GM12875 (cell line): ENCODE measurements around the gene TUBB3.
"Not testable (repeated sequence)": the region's sequence is repeated elsewhere in the genome, so short reads cannot be mapped to it uniquely, and the experiment has no call there.

Experiments used
- H3K4me3 ChIP-seq: one replicate; pipeline ENCODE4 v1.5.1; 2011; ENCODE audit warnings: low read depth, low read length, control low read depth
- CTCF ChIP-seq: IDR thresholded peaks from 2 replicates; pipeline ENCODE4 v1.5.1; 2011; ENCODE audit warnings: low read depth, mild to moderate bottlenecking, control low read depth, inconsistent platforms, low read length, moderate library complexity, borderline replicate concordance; ENCODE audit not compliant: insufficient read depth

The TUBB3 gene

GRCh38 chr16:89922884-89923639 lies at the start of gene TUBB3:
TSS of gene TUBB3 (plus strand) at chr16:89923342. CDS start at chr16:89923402, 60 bp downstream.
- peak within 1 kb of the TSS; percentile 12 for H3K4me3 ChIP-seq
- TF ChIP-seq CTCF: no peak

- H3K4me3 ChIP-seq: peak overlapping the region; percentile 85
- no peak for TF ChIP-seq CTCF
Observed at GRCh38 chr16:89873972-89874689, 49.0 kb upstream of the TUBB3 start.

- H3K4me3 ChIP-seq: not testable (repeated sequence)
Observed at GRCh38 chr16:89879123-89879522, 44.0 kb upstream of the TUBB3 start.

- no peak overlapping the region for H3K4me3 ChIP-seq
- no peak for TF ChIP-seq CTCF
Observed at GRCh38 chr16:89880477-89881367, 42.4 kb upstream of the TUBB3 start.

- H3K4me3 ChIP-seq: no peak overlapping the region
- TF ChIP-seq CTCF: no peak
Observed at GRCh38 chr16:89881368-89881730, 41.8 kb upstream of the TUBB3 start.

- no peak overlapping the region for H3K4me3 ChIP-seq
- TF ChIP-seq CTCF: no peak
Observed at GRCh38 chr16:89883346-89884040, 39.6 kb upstream of the TUBB3 start.

GRCh38 chr16:89884041-89884421 lies 39.1 kb upstream of the TUBB3 start:
- no peak overlapping the region for H3K4me3 ChIP-seq
- TF ChIP-seq CTCF: no peak
